Stimulated activated CD8-positive, alpha-beta memory T cell treated with anti-CD3 and anti-CD28 coated beads, Interleukin-15, amount 100 ng/mL, for 1 hour (primary cell): ENCODE results near the gene CTXN1.
"Not testable (repeated sequence)": the region's sequence is repeated elsewhere in the genome, so short reads cannot be mapped to it uniquely, and the experiment has no call there.

Experiments
- DNase-seq: peaks from one replicate; pipeline ENCODE4 v3.0.0-alpha.2; 2020; ENCODE audit warnings: low read depth

Gene CTXN1

GRCh38 chr19:7926021-7926726, at the start of gene CTXN1:
TSS of gene CTXN1 (minus strand) at chr19:7926135. CDS start at chr19:7925538, 597 bp downstream.
- peak; percentile 55 for DNase-seq

- no peak for DNase-seq
Measured at GRCh38 chr19:7975037-7975436, 49.1 kb upstream of the CTXN1 start.

- no peak for DNase-seq
Measured at GRCh38 chr19:7973883-7974282, 47.9 kb upstream of the CTXN1 start.

DNA sequence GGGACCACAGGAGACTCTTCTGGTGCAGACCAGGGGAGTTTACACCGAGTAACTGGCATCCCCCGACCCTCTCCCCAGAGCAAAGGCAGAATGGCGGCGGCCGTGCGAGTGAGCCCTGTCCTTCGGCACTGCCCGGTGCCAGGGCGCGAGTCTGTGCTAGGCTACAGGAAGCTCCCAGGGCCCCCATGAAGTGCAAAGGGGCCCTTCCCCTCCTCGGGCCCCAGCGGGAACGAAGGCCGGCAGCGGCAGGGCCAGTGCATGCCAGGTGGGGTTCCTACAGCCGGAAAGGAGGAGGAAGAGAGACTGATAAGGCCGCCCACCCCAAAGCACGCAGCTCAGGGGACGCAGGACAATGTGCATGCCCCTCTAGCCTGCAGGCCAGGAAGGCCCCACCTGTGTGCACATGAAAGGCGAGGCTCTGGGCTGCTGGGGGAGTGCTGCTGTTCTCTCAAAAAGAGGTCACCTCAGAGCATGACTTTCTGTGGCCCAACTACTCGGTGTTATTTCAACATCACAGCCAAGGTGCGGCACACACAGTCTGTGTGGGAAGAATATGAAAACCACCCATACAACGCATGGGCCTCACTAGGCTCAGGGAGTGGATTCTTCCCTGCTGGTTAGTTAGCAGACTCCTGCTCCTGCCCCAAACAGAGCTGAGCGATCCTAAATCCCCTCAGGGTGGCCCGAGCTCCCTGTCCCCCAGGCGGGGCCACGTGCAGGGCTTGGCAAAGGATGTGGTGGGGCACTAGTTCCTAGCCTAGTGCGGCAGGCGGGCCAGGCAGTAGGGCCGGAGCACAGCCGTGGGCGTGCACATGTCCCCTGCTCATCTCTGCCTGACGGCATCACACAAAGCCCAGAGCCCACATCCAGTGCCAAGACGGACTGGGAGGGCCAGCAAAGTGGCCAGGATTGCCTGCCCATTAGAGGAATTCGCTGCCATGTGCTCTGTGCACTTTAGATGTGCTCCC, 45.9 kb upstream of the CTXN1 start:
- no peak for DNase-seq

DNA sequence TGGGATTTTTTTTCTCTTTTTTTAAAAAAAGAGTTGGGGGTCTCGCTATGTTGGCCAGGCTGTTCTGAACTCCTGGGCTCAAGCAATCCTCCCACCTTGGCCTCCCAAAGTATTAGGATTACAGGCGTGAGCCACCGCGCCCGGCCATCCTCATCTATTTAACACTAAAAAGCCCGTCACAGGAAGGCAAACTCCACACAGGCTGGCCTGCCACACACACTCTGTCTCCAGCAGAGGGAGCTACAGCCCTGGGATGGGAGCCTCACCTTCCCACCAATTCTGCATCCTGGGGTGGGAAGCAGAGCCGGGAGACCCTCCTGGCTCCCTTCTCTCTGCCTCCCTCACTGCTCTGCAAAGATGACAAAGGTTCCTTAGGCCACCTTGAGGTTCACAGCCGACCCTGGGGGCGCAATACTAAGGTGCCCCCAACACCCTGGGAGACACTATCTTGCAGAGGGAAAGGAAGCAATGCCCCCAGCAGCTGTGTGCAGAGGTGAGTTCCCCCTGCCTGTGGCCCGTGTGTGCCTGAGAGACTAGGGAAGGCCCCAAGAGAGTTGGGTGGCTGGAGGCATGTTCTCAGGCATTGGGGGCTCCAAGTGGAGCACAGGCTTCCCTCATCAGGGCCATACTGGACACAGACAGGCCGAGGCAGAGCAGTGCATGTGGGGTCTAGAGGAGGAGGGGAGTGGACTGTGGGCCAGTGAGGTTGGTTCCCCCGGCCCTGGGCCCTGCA, 44.9 kb upstream of the CTXN1 start:
- no peak for DNase-seq

DNA sequence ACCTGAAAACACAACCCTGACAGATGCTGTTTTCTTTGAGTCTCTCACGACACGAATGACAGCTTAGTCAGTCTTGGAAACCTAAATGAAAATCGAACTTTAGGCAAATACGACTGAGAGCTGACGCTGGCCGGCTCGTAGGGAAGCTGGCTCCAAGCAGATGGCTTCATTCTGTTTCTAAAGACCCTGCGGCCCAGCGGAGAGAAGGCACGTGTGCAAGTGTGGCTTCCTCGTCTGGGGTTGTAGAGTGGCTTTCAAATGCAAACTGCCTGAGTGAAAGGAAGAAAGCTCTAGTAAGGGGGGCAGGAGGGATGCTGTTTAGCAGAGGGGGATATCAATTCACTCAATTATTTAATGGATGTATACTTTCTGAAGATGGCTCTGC, 43.6 kb upstream of the CTXN1 start:
- DNase-seq: no peak

- DNase-seq: no peak
Measured at GRCh38 chr19:7968796-7969554, 43.0 kb upstream of the CTXN1 start.

DNA sequence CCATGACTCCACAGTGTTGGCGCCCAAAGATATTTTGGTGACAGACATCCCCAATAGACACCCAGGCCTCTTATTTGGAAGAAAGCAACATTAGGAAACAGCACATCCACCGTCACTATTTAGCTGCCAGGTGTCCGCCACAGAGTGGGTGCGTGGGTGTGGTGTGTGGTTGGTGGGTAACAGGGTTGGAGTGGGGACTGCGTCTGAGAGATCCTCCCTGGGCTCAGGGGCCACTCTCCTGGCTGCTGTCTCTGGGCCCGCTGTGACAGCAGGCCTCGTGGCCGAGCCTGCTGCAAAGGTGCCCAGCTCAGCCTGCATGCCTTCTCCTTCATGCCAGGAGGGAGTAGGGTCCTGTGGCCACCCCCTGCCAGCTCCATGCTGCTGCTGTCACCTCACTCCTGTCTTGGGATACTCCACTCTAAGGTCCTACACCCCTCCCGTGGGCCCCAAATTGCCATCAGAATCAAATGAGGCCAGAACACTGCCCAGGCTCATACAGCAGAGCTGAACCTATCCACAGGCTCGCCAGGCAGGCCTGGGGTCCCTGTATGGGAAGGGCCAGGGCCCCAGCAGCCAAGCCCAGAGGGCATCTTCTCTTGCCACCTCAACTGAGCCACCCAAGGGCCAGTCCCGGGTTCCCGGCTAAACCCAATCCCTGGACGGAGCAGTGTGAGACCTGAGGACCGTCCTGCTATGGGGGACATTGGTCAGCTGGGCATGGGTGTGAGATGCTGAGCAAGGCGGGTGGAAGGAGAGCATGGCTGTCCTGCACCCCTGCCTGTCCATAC, 42.3 kb upstream of the CTXN1 start:
- no peak for DNase-seq

DNA sequence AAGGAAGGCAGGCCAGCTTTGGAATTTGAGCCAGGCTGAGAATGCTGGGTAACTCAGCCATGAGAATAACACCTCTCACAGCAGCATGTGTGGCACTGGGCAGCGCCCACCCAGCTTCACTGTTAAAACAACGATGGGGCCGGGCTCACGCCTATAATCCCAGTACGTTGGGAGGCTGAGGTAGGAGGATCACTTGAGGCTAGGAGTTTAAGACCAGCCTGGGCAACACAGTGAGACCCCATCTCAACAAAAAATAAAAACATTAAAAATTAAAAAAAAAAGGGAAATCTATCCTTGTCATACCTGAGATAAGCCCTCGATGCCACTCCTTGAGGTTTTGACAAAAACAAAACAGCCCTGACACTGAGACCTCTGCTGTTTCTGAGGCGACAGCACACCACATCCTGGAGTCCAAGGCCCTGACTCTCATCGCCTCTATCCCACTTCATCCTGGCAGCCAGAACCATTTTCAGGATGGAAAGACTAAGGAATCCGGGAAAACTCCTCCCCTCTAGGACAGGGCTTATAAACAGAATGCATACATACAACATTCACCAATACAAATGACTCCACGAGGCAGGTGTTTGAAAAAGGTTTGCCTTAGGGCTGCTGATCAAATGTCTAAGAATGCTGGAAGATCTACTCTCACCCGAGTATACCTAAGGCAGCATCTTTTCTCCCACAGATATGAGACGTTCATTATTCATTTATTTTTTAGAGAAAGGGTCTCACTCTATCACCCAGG, 40.2 kb upstream of the CTXN1 start:
- no peak for DNase-seq

DNA sequence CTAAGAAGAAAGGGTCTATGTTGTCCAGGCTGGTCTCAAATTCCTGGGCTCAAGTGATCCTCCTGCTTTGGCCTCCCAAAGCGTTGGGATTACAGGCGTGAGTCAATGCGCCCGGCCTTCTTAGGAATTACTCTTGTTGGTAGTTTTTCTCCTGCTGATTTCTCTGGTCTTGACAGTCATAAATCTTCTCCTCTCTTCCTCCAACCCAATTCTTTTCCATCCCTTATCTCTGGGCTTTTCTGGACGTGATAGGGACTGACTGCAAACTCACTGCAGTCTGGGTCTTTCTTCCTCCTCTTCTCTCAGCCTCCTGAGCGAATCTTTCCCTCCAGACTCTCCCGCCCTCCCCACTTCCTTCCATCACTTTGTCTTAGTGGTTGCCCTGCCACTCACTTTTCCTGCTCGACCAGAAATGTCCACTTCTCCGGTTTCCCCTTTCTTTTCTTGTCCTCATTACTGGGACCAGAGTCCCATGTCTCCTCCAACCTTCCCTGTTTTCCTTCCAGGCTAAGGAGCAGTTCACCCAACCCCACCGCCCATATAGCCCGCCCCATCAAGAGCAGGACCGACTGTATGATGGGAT, 39.4 kb upstream of the CTXN1 start:
- DNase-seq: no peak

DNA sequence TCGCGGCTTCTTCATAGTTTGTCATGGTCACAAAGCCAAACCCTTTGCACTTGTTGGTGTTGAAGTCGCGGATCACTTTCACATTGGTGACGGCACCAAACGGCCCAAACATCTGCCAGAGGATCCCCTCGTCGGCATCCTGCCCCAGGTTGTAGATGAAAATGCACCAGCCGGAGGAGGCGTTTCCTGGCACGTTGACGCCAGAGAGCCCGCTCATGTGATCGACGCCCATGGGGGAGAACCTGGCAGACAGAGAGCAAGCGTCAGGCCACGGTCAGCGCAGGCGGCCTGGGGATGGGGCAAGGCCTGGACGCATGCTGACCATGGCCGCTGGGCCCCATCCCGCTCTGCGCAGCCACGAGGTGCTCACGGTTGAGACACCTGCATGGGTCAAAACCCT, 37.6 kb upstream of the CTXN1 start:
- no peak for DNase-seq

DNA sequence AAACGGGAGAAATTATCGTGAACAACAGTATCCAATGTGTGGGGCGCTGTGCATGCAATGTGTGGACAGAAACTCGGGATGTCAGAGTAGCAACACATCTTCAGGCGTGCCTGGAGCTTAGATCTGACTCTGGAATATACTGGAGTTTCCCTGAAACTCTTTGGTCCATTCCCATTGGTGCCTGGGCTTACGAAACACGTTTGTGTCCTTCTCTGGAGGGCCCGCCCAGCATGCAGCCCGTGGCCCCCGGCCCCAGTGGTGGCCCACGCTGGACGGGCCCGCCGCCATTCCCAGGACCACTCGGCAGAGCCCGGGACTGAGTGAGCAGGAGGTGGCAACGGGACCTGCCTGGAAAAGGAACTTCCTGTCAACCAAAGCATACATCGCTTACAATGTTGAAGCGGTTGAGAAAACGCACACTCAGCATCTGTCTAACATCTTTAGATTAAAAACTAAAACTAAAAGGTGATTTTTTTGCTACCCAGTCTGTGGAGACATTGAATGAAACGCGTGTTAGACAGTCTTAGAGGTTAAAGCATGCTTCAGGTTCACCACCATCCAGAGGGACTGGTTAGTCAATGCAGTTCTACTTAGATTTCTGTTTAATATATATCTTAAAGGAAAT, 36.8 kb upstream of the CTXN1 start:
- DNase-seq: no peak

DNA sequence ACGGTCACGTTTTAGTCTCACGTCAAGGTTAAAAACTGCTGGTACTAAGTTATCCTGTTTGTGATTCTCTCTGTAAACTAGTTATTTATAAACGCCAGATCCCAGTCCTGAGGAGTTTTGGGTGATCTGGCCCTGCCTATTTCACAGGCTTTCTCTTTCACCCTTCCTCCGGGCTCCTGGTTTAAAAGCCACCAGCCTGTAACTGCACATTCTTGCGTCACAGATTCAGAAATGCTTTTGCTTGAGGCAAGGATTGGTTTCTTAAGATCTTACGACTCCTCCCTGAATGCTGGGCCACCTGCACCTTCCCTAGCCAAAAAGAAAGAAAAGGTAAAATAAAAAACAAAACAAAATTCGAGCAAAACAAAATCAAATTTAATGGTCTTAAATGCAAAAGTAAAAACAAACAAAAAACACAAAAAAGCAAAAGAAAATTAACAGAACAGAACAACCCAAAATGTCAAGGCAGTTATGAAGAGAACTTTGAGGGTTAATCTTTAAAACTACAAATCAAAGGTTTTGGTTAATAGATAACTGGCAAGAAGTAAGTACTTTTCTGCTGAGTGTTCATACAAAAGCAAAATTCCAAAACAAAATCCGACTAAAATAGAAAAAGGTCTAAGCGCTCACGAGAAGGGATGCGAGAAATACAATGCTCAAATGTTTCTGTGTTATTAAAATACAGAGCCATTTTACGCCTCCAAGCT, 36.1 kb upstream of the CTXN1 start:
- no peak for DNase-seq

GRCh38 chr19:7961082-7961481, 35.1 kb upstream of the CTXN1 start:
- DNase-seq: not testable (repeated sequence)

GRCh38 chr19:7959211-7959610, 33.3 kb upstream of the CTXN1 start:
- DNase-seq: no peak

- no peak for DNase-seq
Measured at GRCh38 chr19:7955696-7956095, 29.8 kb upstream of the CTXN1 start.

DNA sequence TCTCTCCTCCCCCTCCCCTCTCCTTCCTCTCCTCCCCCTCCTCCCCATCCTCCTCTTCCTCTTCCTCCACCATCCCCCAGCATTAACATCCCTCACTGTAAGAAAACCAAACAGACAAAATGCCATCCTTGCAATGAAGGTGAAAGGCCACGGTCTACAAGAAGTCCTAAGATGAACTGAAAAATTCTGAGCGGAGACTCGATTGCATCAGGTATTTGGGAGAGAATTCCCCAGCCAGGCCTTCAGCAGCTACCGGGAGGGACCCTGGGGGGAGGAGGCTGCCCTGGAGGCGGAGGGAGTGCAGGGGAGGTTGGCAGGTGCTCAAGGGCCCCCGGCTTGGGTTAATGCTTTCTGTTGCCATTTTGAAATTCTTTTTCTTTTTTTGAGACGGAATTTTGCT, 27.6 kb upstream of the CTXN1 start:
- DNase-seq: no peak

DNA sequence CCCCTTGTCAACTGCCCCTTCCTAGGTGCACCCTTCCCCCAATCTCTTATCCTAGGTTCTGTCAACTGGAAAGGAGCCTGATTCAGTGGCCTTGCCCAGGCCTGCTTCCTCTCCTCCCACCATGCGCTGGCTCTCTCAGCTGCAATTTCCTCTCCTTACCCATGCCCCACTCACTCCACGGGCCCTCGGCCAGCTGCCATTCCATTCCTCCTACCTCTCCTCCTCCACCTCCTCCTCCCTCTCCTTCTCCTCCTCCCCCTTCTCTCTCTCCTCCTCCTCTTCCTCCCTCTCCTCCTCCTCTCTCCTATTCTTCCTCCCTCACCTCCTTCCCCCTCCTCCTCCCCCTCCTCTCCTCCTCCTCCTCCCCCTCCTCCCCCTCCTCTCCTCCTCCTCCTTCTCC, 27.1 kb upstream of the CTXN1 start:
- DNase-seq: no peak

GRCh38 chr19:7947939-7948338, 22.0 kb upstream of the CTXN1 start:
- no peak for DNase-seq
